ENCODE results near the gene YWHAH.

YWHAH gene

GRCh38 chr22:31983911-31984656, 39.7 kb downstream of the YWHAH start:
- DNase-seq = no peak

- no peak for DNase-seq
Measured at GRCh38 chr22:31987218-31987617, 42.9 kb downstream of the YWHAH start.

- no peak for DNase-seq
Measured at GRCh38 chr22:31991102-31991839, 46.9 kb downstream of the YWHAH start.

- no peak for DNase-seq
Measured at GRCh38 chr22:31995046-31995445, 50.7 kb downstream of the YWHAH start.

- DNase-seq = no peak
Measured at GRCh38 chr22:31995807-31996206, 51.5 kb downstream of the YWHAH start.

GRCh38 chr22:31998784-31999385, 54.5 kb downstream of the YWHAH start:
- DNase-seq = no peak

GRCh38 chr22:32000181-32000580, 55.8 kb downstream of the YWHAH start:
- no peak for DNase-seq

GRCh38 chr22:32005453-32005852, 61.1 kb downstream of the YWHAH start:
- no peak for DNase-seq

Measured in NCI-H774 (cell line).